ENCODE measurements around the gene RMRP.

RMRP gene

DNA sequence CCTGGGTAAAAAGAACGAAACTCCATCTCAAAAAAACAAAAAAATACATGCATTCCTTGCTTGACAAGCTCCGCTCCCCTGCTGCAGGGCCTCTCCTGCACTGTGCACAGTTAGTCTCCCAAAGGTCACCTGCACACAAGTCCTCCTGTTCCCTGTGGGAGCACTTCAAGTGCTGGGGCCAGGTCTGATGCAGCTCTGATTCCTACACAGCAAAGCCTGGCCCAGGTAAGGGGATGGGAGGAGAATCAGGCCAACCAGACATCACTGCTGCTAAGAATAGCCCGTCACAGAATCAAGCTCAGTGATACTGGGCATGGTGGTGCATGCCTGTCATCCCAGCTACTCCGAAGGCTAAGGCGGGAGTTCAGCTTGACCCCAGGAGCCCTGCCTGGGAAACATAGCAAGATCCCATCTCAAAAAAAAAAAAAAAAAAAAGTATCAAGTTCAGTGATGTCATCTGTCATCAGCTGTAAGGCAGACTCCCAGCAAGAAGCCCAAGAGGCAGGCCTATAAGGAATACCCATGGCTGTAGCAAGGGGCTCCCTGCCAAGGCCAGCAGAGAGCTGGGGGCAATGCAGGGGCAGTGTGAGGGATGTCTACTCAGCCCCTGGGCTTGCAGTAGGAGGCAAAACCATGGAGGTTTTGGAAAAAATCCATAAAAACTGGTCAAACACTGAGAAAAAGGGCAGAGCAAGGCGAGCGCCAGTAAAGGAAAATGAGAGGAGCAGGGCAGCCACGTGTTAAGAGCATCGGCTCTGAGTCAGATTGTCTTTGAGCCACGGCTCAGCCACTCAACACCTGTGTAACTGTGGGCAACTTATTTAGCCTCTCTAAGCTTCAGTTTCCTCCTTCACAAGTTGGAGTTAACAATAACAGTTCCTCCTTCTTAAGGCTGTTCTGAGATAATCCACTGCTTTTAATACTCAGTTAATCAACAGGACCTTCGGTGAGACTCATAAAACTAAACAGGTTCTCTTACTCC, 28.7 kb upstream of the RMRP start:
- DNase-seq, result no peak

GRCh38 chr9:35685506-35685905, 27.7 kb upstream of the RMRP start:
- DNase-seq, result no peak

GRCh38 chr9:35684921-35685320, 27.1 kb upstream of the RMRP start:
- DNase-seq, result no peak

GRCh38 chr9:35683323-35683722, 25.5 kb upstream of the RMRP start:
- DNase-seq, result no peak

GRCh38 chr9:35682520-35683315, 24.9 kb upstream of the RMRP start:
- no peak for DNase-seq

- no peak for DNase-seq
These were observed 24.2 kb upstream of the RMRP start for GRCh38 chr9:35682051-35682450.

DNA sequence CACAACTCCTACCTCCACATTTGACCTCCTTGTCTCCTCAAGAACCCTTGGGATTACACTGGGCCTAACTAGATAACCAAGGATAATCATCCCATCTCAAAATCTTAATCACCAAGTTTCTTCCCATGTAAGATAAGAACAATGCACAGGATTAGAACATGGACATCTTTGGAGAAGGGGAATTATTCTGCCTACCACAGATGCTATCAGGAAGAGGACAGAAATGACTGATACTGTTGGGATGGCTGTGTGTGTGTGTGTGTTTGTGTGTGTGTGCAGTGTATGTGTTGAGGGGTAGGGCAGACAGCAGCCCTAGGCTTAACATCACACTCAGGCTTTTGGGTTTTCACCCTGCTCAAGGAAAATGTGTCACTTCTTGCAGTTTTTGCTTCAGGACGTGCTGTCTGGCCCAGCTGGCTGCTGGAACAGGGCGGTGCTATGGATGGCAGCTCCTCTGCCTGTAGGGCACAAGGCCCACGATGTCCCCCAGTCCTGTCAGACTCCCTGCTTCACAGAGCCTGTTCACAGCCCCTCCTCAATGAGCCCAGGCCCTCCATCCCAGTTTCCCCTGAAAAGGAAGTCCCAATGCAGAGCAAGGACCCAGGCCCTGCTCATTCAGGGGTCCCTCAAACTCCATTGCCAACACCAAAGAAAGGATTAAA, 23.7 kb upstream of the RMRP start:
- no peak for DNase-seq

GRCh38 chr9:35680331-35681105, 22.7 kb upstream of the RMRP start:
- no peak for DNase-seq

DNA sequence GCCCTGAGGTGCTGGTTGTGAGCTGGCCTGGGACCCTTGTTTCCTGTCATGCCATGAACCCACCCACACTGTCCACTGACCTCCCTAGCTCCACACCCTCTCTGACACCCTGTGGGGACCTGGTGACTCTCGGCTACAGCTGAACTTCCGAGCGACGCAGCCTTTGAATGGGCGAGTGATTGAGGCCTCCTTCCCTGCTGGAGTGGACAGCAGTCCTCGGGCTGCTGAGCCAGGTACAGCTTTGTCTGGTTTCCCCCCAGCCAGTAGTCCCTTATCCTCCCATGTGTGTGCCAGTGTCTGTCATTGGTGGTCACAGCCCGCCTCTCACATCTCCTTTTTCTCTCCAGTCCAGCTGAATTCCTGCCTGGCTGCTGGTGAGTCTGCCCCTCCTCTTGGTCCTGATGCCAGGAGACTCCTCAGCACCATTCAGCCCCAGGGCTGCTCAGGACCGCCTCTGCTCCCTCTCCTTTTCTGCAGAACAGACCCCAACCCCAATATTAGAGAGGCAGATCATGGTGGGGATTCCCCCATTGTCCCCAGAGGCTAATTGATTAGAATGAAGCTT, 22.0 kb upstream of the RMRP start:
- DNase-seq, result no peak

- no peak for DNase-seq
These were observed 21.3 kb upstream of the RMRP start for GRCh38 chr9:35679091-35679490.

DNA sequence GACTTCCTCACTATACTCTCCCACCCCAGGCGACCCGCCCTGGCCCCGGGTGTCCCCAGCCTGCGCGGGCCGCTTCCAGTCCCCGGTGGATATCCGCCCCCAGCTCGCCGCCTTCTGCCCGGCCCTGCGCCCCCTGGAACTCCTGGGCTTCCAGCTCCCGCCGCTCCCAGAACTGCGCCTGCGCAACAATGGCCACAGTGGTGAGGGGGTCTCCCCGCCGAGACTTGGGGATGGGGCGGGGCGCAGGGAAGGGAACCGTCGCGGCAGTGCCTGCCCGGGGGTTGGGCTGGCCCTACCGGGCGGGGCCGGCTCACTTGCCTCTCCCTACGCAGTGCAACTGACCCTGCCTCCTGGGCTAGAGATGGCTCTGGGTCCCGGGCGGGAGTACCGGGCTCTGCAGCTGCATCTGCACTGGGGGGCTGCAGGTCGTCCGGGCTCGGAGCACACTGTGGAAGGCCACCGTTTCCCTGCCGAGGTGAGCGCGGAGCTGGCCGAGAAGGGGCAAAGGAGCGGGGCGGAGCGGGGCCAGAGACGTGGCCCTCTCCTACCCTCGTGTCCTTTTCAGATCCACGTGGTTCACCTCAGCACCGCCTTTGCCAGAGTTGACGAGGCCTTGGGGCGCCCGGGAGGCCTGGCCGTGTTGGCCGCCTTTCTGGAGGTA, 18.0 kb upstream of the RMRP start:
- no peak for DNase-seq

DNA sequence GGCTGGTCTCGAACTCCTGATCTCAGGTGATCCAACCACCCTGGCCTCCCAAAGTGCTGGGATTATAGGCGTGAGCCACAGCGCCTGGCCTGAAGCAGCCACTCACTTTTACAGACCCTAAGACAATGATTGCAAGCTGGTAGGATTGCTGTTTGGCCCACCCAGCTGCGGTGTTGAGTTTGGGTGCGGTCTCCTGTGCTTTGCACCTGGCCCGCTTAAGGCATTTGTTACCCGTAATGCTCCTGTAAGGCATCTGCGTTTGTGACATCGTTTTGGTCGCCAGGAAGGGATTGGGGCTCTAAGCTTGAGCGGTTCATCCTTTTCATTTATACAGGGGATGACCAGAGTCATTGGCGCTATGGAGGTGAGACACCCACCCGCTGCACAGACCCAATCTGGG, 17.4 kb upstream of the RMRP start:
- no peak for DNase-seq

- DNase-seq, result no peak
These were observed 16.2 kb upstream of the RMRP start for GRCh38 chr9:35674025-35674361.

GRCh38 chr9:35673132-35674024, 15.6 kb upstream of the RMRP start, which contains the start of gene CA9:
CA9 (plus strand) TSS chr9:35673928; CDS start chr9:35673960, 32 bp downstream.
- no peak for DNase-seq

GRCh38 chr9:35669331-35670145, 11.7 kb upstream of the RMRP start:
- no peak for DNase-seq

GRCh38 chr9:35667939-35668338, 10.1 kb upstream of the RMRP start:
- DNase-seq, result no peak

- no peak for DNase-seq
These were observed 8.7 kb upstream of the RMRP start for GRCh38 chr9:35666549-35666948.

- DNase-seq, result no peak
These were observed 8.2 kb upstream of the RMRP start for GRCh38 chr9:35666045-35666444.

GRCh38 chr9:35665471-35665818, 7.6 kb upstream of the RMRP start:
- no peak for DNase-seq
